KMS-11 (cell line): Measurements from ENCODE around the gene ETFB.

Experiments used
- H2AFZ ChIP-seq: fragments of 200-600 bp; sonication (generic); 2 replicates; pipeline ENCODE4 v1.6.1; 2016; ENCODE audit warnings: antibody characterized with exemption, mixed run types, low read depth
- H3K27ac ChIP-seq: fragments of 200-600 bp; sonication (generic); 2 replicates; pipeline ENCODE4 v1.6.1; 2016; ENCODE audit warnings: mild to moderate bottlenecking, mixed run types
- H3K27me3 ChIP-seq: fragments of 200-600 bp; sonication (generic); 2 replicates; pipeline ENCODE4 v1.6.1; 2017; ENCODE audit warnings: mild to moderate bottlenecking, low read depth, mixed run types, moderate library complexity; ENCODE audit not compliant: insufficient read depth
- H3K36me3 ChIP-seq: fragments of 200-600 bp; sonication (generic); 2 replicates; pipeline ENCODE4 v1.6.1; 2017; ENCODE audit warnings: mild to moderate bottlenecking, mixed run types; ENCODE audit not compliant: insufficient read depth
- H3K4me1 ChIP-seq: fragments of 200-600 bp; sonication (generic); 2 replicates; pipeline ENCODE4 v1.6.1; 2016; ENCODE audit warnings: mild to moderate bottlenecking, low read depth, mixed run types; ENCODE audit not compliant: poor library complexity, severe bottlenecking
- H3K4me2 ChIP-seq: fragments of 200-600 bp; sonication (generic); 2 replicates; pipeline ENCODE4 v1.7.0; 2016; ENCODE audit warnings: mild to moderate bottlenecking, mixed run types
- H3K4me3 ChIP-seq: fragments of 200-600 bp; sonication (generic); IDR thresholded peaks from 2 replicates; pipeline ENCODE4 v1.6.1; 2017; ENCODE audit warnings: low read depth, low read length, mixed read lengths; ENCODE audit not compliant: insufficient read depth
- H3K79me2 ChIP-seq: fragments of 200-600 bp; sonication (generic); 2 replicates; pipeline ENCODE4 v1.6.1; 2016; ENCODE audit warnings: low read depth, mixed run types; ENCODE audit not compliant: insufficient read depth
- H3K9ac ChIP-seq: fragments of 200-600 bp; sonication (generic); 2 replicates; pipeline ENCODE4 v1.6.1; 2016; ENCODE audit warnings: mild to moderate bottlenecking, mixed run types
- H4K20me1 ChIP-seq: fragments of 200-600 bp; sonication (generic); 2 replicates; pipeline ENCODE4 v1.6.1; 2016; ENCODE audit warnings: mild to moderate bottlenecking, mixed run types; ENCODE audit not compliant: insufficient read depth
- TF ChIP-seq, protein P1 (sequence below): fragments of 200-600 bp; sonication (generic); conservative IDR thresholded peaks from 2 replicates; pipeline ENCODE4 v1.6.1; 2017; ENCODE audit warnings: low read depth, mild to moderate bottlenecking, antibody characterized with exemption, low read length, moderate library complexity, mixed read lengths

Gene ETFB

DNA sequence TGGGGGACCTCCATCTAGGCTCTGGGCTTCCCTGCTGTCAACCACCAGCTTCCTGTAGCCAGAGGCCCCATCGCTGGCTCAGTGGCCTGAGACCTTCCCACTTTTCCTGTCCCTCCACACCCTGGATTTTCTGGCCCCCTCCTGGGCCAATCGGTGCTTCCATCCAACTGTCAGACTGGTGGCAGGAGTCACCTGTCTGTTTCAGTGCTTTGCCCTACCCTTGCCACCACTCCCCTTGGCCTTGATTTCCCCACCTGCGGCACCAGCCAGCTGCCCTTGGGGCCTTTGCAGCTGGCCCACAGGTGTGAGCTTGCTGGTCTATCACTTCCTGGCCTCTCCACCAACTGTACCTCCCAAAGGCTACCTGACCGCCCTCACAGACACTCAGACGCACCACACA is 36.8 kb downstream of the ETFB start:
- H3K79me2 ChIP-seq, result no peaks in the 10 kb centered on the region
- H3K4me3 ChIP-seq, result no peak overlapping the region
- H3K27me3 ChIP-seq, result no peaks in the 10 kb centered on the region
- no peak overlapping the region for H3K9ac ChIP-seq
- TF ChIP-seq, protein P1, sequence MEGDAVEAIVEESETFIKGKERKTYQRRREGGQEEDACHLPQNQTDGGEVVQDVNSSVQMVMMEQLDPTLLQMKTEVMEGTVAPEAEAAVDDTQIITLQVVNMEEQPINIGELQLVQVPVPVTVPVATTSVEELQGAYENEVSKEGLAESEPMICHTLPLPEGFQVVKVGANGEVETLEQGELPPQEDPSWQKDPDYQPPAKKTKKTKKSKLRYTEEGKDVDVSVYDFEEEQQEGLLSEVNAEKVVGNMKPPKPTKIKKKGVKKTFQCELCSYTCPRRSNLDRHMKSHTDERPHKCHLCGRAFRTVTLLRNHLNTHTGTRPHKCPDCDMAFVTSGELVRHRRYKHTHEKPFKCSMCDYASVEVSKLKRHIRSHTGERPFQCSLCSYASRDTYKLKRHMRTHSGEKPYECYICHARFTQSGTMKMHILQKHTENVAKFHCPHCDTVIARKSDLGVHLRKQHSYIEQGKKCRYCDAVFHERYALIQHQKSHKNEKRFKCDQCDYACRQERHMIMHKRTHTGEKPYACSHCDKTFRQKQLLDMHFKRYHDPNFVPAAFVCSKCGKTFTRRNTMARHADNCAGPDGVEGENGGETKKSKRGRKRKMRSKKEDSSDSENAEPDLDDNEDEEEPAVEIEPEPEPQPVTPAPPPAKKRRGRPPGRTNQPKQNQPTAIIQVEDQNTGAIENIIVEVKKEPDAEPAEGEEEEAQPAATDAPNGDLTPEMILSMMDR, result no peak
- H4K20me1 ChIP-seq, result no peaks in the 10 kb centered on the region
- no peaks in the 10 kb centered on the region for H3K36me3 ChIP-seq
- no peak overlapping the region for H2AFZ ChIP-seq
- no peaks in the 10 kb centered on the region for H3K4me1 ChIP-seq
- H3K4me2 ChIP-seq, result no peak overlapping the region
- no peak overlapping the region for H3K27ac ChIP-seq

- Histone ChIP-seq H3K79me2 (no peaks in the 10 kb centered on the region), H3K36me3 (no peaks in the 10 kb centered on the region), H3K4me2 (no peak overlapping the region), H3K9ac (no peak overlapping the region), H3K27me3 (no peaks in the 10 kb centered on the region), H3K27ac (no peak overlapping the region), H4K20me1 (no peaks in the 10 kb centered on the region), H3K4me1 (no peaks in the 10 kb centered on the region), H3K4me3 (no peak overlapping the region), H2AFZ (no peak overlapping the region)
- TF ChIP-seq, protein P1, result no peak
Measured at GRCh38 chr19:51327066-51328001, 38.9 kb downstream of the ETFB start.

DNA sequence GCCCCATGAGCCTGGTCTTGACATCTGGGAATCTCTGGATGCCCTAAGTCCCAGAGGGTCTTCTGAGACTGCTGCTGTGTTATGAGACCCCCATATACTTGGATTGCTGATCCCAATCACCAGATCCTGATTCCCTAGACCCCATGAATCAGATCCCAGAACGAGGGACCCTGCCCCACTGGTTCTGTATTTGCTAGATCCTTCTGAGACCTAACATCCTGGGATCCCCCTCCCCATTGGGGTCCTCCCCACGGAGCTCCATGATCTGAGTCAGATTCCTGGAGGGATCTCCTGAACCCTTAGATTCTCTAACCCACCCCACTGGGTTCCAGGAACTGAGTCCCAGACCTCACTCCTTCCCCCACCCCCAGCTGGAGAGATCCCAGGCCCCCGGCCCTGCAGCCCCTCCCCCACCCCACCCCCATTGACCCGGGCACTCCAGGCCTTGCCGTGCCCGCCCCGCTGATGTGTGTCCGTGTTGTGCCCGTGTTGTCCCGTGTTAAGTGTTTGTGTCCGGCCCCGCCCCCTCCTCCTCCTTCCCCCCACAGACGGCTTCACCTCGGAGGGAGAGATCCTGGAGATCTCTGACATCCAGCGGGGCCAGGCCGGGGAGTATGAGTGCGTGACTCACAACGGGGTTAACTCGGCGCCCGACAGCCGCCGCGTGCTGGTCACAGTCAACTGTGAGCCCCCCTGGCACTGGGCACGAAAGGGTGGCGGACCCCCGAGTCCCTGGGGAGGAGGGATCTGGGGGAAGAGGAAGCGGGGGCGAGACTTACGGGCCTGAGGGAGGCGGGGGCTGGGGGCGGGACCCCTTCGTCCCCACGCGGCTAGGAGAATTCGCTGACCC is 39.7 kb downstream of the ETFB start:
- Histone ChIP-seq H3K4me3 (no peak overlapping the region), H4K20me1 (no peaks in the 10 kb centered on the region), H3K27me3 (no peaks in the 10 kb centered on the region), H2AFZ (no peak overlapping the region), H3K27ac (no peak overlapping the region), H3K4me2 (no peak overlapping the region), H3K79me2 (no peaks in the 10 kb centered on the region), H3K4me1 (no peaks in the 10 kb centered on the region), H3K36me3 (no peaks in the 10 kb centered on the region), H3K9ac (no peak overlapping the region)
- TF ChIP-seq, protein P1, result no peak

- no peaks in the 10 kb centered on the region for H3K27me3 ChIP-seq
- no peak overlapping the region for H3K4me2 ChIP-seq
- H3K4me1 ChIP-seq, result no peaks in the 10 kb centered on the region
- H4K20me1 ChIP-seq, result no peaks in the 10 kb centered on the region
- no peaks in the 10 kb centered on the region for H3K79me2 ChIP-seq
- no peak overlapping the region for H2AFZ ChIP-seq
- H3K36me3 ChIP-seq, result no peaks in the 10 kb centered on the region
- TF ChIP-seq, protein P1, result no peak
- no peak overlapping the region for H3K9ac ChIP-seq
- no peak overlapping the region for H3K4me3 ChIP-seq
- H3K27ac ChIP-seq, result no peak overlapping the region
Measured at GRCh38 chr19:51325161-51325976, 40.8 kb downstream of the ETFB start.
